IPS-18c (cell line): ENCODE data around the gene SLC38A8.

Experiments used
- H3K4me3 ChIP-seq: 2 replicates; pipeline ENCODE4 v1.7.0; 2013; ENCODE audit warnings: low read depth, mild to moderate bottlenecking, low read length, moderate library complexity; ENCODE audit not compliant: insufficient read depth
- H3K9me3 ChIP-seq: one replicate; pipeline ENCODE4 v1.6.1; 2013; ENCODE audit warnings: mild to moderate bottlenecking, low read length, moderate library complexity; ENCODE audit not compliant: control insufficient read depth, insufficient read depth

The SLC38A8 gene

DNA sequence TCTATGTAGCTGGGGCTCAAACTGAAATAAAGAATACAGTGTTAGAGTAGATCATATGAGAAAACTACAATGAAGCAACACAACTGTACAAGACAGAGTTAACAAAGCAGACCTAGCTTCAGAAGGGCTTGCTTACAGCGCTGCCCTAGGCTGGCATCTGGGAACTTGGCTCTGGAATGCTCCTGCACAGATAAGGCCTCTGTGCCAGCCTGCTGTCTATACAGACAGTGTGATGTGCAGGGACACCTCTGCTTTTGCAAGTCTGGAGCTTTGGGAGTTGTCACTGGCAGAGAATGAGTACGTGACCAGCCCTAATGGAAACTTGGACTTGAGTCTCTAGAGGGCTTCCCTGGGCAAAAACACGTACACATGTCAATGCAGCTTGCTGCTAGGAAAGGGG, 32.1 kb upstream of the SLC38A8 start:
- Histone ChIP-seq H3K4me3 (no peak overlapping the region), H3K9me3 (no peaks in the 10 kb centered on the region)

DNA sequence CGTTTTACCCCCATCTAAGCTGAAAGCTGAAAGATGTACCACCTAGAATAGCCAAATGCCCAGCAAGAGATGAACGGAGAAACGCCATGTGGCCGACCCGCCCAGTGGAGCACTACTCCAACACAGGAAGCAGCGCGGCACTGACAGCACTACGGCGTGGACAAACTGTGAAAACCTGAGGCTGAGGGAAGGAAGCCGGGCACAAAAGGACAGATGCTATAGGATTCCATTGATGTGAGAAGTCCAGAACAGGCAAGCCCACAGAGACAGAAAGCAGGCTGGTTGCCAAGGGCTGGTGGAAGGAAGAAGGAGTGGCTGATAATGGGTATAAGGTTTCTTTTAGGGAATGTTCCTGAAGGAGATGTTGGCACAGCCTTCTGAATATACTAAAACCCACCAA, 29.4 kb upstream of the SLC38A8 start:
- no peak overlapping the region for H3K4me3 ChIP-seq

DNA sequence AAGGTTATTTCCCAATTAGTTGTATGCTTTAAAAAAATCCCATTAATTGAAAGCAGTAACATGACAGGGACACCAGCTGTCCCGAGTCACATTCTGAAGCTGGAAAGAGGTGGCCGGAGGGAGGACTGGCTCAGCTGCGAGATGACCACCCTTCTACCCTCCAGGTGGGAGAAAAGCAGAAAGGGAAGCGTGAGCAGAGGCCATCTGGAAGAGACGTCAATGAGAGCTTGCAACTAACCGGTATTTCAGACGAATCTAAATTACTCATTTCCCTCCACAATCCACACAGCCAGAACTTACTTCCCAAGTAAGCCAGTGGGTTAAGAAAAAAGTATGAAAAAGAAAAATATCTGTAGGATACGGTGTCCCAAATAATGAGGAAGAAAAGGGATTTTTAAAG, 28.5 kb upstream of the SLC38A8 start:
- Histone ChIP-seq H3K4me3 (no peak overlapping the region), H3K9me3 (no peaks in the 10 kb centered on the region)

More for the DNA sequence above, 29.4 kb upstream of the SLC38A8 start:
- H3K9me3 ChIP-seq, result no peaks in the 10 kb centered on the region

DNA sequence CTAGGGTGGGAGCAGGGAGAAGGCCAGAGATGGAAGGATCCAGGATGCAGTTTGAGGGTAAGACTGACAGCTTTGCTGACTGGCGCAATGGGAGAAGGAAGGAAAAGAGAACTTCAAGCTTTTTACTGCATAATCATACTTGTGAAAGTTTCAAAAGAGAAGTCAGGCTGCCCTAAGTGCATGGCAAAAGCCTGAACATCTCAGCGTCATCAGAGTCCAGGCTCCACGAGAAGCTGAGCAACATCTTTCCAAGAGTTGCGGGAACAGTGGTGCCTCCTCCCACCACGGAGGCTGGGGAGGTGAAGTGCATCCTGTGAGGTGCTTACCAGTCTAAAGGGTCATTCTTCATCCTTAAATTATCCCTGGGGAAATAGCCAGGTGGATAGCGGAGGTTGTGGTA, 26.9 kb upstream of the SLC38A8 start:
- H3K9me3 ChIP-seq, result no peaks in the 10 kb centered on the region
- no peak overlapping the region for H3K4me3 ChIP-seq

DNA sequence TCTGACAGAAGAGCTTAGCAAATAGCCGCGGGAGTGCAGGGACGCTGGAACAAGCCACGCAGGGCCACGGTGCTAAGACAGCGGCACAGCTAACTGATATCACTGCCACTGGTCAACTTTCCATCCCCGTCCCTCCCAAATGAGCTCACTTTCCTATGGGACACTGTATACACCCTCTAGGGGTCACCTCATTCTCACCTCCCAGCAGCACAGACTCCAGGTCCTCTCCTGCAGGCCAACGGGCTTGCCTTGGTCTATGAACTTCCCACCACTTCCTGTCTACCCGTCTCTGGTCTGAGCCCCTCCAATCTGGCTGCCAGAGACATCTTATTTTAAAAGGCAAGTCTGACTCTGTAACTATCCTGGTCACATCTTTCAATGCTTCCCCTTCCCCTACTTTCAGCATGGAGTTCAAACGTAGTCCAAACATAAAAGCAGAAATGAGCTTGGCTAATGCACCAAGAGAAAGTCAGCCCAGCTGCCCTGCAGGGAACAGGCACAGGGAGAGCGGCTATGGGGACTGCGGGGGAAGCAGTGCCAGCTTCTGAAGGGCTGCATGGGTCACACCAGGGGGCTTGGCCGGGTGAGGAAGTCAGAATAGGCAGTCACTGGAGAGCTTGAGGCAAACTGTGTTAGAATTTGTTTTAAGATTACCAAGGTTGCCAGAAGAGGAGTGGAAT, 26.3 kb upstream of the SLC38A8 start:
- H3K9me3 ChIP-seq, result no peaks in the 10 kb centered on the region
- no peak overlapping the region for H3K4me3 ChIP-seq

DNA sequence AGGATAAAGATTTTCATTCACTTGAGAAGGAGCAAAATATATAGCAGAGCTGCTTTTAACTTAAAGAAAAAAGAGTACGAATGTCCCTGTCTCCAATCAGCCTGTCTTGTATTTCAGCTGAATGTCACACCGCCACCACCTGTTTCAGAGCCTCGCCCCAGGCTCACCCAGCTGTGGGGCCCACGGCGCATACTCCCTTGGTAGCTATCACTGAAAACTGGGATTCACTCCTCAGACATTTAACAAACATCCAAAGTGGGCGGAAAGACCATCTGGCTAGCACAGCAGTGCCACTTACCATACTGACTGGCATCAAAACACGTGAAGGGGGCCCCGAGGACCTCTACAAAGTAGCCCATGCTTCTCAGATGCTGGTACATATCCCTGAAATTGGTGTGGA, 25.4 kb upstream of the SLC38A8 start:
- Histone ChIP-seq H3K4me3 (no peak overlapping the region), H3K9me3 (no peaks in the 10 kb centered on the region)

DNA sequence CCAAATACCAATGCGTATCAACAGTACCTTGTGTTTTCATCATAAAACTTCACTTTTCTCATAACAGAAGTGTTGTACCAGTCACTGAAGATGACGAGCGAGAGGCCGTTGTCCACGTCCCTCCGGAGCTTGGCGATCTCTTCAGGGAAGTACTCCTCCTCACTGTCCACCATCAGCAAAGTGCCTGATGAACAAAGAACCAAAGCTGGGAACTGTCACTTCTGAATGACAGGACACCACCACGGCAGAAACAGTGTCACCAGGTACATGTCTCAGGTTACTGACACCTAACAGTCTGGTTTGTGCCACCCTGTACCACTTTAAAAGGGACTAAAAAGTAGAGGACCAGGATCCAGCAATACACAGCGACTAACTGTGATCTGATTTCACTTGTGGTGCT, 25.0 kb upstream of the SLC38A8 start:
- Histone ChIP-seq H3K4me3 (no peak overlapping the region), H3K9me3 (no peaks in the 10 kb centered on the region)

DNA sequence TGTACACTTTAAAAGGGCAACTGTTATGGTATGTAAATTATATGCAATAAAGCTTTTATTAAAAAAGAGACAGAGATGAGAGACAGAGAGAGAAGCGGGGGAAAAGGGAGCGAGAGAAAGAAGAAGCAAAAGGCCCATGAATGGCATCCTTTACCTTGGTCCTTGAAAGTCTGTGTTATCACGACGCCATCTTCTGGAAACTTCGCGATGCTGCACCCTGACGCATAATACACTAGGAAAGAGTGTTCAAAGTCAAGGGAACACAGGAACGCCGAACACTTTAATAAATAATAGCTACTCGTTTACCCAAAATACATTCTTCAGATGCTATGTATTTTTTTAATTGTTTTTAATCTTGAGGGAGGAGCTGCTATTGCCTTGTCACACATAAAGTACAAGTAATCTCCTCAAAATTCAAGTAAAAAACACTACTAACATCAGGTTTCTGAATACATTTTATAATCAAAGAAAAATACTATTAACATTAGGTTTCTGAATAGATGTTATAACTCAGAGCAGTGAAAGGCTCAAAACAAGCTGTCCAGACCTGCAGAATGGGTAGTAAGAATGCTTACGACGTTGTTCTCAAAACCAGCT, 23.0 kb upstream of the SLC38A8 start:
- Histone ChIP-seq H3K9me3 (no peaks in the 10 kb centered on the region), H3K4me3 (no peak overlapping the region)

DNA sequence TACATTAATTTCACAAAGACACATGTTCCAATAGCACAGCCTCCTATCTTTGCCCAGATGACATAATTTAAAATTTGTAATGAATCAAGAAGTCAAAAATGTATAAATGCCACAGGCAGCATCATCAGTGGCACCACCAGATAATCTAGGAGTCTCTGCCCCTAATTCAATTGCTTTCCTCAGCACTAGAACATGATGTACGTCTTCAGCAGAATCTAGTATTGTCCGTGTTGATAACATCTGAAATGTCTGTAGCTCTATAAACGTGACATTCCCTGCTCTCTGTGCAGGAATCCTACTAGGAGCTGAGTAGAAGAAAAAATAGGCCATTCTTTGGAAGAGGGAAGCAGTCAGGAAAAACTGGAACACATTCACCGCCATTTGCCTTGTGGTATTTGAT, 21.4 kb upstream of the SLC38A8 start:
- no peaks in the 10 kb centered on the region for H3K9me3 ChIP-seq
- H3K4me3 ChIP-seq, result no peak overlapping the region

DNA sequence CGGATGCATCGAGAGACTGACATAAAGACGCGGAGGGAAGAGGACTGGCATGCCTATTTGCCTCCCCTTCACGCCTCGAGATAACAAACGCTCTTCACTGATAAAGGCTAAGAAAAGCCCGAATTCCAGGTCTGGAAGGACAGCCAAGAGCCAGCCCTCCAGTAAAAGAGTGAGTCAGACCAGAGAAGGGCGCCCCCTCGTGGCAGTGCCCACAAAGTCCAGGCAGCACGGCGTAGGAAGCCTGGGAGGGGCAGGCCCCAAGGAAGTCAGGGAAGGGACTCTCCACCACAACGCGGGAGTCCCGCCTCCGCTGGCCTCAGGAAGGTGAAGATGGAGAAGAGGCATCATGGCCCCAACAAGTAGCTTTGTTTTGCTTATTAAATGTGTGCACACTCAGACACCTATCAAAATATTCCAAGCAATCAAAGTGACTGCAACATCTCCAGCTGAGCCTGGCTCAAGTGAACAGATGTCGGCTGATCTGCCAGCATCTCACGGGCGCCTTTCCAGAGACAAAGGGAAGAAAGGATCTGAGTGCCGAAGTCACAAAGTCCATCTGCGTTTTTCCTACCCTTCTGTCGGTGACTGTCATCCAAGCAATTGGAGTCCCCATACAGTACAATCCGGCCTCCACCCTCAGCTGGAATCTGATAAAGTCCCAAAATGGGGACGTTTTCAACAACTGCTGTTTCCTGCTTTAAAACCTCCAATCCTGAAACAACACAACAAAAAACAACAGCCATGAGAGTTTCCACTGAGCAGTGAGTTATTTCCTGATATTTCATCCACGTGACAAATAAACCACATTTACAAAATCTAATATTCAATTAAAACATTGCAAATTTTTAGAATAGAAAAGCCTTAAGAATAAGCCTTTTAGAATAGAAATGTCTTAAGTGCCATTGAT, 20.4 kb upstream of the SLC38A8 start:
- H3K9me3 ChIP-seq, result no peaks in the 10 kb centered on the region
- H3K4me3 ChIP-seq, result no peak overlapping the region

DNA sequence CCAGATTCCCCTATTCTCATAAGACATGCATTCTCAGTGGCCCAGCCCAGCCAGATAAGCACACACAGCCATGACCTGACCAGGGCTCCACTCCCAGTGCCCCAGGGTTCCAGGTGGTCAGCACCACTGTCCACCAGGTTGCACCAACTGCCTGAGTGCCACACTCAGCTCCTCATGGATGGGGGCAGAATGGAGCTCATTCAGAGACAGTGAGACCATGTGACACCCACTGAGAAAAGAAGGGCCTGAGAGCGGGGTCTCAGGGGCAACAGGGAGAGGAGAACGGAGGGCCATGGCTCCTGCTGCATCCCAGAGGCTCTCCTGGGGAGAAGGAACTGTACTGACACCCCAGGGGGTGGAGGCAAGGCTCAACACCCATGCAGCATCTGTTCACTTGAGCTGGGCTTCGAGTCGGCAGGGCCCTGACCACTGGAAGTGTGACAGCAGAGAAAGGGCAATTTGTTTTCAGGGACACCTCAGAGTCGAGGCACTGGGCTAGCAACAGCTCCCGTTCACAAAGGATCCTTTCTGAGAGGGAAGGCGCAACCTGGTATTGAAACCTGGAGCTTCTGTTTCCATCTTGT, 18.7 kb upstream of the SLC38A8 start:
- no peaks in the 10 kb centered on the region for H3K9me3 ChIP-seq
- H3K4me3 ChIP-seq, result no peak overlapping the region

DNA sequence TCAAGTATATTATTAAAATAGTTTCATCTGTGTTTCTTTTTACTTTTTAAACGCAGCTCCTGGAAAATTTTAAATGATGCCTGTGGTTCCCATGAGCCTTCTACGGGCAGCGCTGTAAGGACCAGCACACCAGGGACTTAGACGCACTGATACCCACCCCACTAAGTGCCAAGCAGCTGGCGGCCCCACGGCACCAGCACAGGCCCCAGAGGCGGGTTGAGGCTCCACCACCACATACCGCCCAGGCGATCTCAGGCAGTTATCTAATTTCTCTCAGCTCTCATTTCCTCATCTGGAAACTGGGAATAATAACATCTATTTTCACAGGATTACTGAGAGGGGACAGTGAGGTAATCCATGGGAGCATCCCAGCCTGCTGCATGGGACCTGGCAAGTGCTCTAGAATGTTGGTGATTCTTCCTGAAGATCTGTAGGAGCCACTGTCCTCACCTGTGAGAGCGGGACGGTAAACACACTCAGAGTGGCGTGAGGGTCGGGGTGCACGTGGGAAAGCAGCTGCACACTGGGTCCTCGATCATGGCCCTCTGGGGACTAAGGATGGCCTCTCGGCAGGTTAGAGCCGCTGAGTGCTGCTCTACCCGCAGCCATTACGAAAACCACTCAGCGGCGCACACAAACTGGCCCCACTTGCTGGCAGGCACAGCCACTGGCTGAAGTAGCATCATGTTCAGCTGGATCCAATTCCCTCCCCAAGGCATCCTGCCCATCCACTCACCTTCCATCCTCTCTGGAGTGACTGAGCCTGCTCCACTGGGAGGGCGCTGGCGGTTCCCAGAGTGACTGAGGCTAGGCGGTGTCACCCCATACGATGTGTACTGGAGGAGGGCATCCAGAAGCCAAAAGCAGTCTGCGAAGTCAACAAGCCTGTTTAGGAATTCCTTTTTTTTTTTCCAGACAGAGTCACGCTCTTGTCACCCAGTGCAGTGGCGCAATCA, 17.6 kb upstream of the SLC38A8 start:
- H3K9me3 ChIP-seq, result no peaks in the 10 kb centered on the region
- no peak overlapping the region for H3K4me3 ChIP-seq

DNA sequence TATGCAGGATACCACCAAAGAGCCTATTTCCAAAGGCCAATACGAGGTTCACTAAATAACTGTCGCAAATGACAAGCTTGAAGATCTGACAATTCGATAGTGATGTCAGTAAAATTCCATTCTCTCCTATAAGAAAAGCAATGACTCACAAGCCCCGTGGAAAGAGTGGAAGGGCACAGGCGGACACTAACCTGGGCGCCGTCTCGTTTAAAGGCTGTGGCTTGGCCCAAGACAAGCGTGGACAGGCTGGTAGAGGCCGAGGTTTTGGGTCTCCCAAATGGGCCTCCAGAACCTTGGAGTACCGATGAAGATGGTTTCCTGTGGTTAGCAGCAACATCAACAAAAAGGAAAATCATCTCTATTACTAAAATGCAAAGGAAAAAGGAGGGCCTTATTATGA, 16.5 kb upstream of the SLC38A8 start:
- Histone ChIP-seq H3K4me3 (no peak overlapping the region), H3K9me3 (no peaks in the 10 kb centered on the region)

DNA sequence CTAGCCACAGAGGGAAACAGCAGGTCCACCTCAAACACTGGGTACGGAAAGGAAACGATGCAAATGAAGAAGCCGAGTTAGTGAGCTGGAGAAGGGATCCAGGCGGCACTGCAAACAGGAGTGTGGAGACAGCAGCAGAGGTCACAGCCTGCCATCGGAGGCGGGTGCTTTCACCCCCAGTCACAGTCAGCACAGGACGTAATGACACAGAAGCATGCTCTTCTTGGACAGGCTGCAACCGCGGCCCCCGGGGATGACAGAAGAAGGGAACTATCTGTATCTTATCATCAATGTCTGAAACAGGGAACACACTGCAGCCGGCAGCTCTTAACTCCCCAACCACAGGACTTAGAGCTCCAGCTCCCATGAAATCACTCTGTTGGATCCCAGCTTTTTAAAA, 16.1 kb upstream of the SLC38A8 start:
- H3K4me3 ChIP-seq, result no peak overlapping the region
- no peaks in the 10 kb centered on the region for H3K9me3 ChIP-seq

DNA sequence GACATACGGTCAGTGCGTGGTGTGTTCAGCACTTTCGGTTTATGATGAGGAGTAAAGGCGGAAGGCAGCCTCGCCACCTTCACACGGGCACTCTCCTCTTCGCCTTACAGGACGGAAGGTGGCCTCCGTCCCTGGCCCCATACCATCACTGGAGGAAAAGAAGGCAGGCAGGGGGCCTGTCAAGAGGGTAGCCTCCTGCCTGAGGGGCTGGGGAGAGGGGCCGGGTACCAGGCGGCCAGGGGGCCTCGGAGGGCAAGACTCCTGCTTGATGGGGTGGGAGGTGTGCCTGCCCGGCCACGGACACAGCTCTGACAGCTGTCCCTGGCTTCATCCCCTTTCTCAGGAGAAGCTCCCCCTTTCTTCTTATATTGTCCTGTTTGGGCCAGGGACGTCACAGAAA, 15.6 kb upstream of the SLC38A8 start:
- Histone ChIP-seq H3K9me3 (no peaks in the 10 kb centered on the region), H3K4me3 (no peak overlapping the region)

DNA sequence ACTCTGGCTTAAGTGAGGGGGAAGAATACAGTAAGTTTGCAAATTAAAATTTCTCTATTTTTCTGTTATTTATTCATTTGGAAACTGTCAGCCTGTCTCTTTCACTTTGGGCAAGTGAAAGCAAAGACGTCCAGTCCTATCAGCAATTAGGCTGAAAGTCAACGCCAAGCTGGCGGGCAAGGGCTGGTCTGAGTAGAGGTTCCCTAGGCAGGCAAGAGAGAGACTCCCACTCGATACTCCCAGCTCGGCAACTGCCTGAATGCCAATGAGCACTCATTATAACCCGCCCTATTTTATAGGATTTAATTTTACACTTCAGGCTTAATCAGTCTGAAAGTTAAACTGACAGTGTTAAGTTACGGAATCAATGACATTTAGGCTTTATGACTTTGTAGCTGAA, 14.3 kb upstream of the SLC38A8 start:
- H3K9me3 ChIP-seq, result no peaks in the 10 kb centered on the region
- H3K4me3 ChIP-seq, result no peak overlapping the region
